ENCODE measurements around the gene PRPF19. TPM values are rescaled to one million over a fixed set of nuclear protein-coding genes. Genes with fewer than 3 reads are reported as not detected.

Gene PRPF19
- total RNA-seq, 1 donor from 2014 or later = 59.8 TPM

- peaks cover 11% of the 10 kb centered on the region for H3K4me1 ChIP-seq
- intact Hi-C loops (cut with DNase I) = no loop called here
- no peak for ATAC-seq
- no peak overlapping the region for H3K4me3 ChIP-seq
- no peak for DNase-seq
- H3K9me3 ChIP-seq = no peaks in the 10 kb centered on the region
- H3K27me3 ChIP-seq = no peaks in the 10 kb centered on the region
- H3K36me3 ChIP-seq = peaks cover 53% of the 10 kb centered on the region
- TF ChIP-seq, protein P1, sequence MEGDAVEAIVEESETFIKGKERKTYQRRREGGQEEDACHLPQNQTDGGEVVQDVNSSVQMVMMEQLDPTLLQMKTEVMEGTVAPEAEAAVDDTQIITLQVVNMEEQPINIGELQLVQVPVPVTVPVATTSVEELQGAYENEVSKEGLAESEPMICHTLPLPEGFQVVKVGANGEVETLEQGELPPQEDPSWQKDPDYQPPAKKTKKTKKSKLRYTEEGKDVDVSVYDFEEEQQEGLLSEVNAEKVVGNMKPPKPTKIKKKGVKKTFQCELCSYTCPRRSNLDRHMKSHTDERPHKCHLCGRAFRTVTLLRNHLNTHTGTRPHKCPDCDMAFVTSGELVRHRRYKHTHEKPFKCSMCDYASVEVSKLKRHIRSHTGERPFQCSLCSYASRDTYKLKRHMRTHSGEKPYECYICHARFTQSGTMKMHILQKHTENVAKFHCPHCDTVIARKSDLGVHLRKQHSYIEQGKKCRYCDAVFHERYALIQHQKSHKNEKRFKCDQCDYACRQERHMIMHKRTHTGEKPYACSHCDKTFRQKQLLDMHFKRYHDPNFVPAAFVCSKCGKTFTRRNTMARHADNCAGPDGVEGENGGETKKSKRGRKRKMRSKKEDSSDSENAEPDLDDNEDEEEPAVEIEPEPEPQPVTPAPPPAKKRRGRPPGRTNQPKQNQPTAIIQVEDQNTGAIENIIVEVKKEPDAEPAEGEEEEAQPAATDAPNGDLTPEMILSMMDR (IDR thresholded peaks at IDR 0.05) = no peak
- H3K27ac ChIP-seq = no peak overlapping the region
Measured at GRCh38 chr11:60942219-60942618, 35.8 kb upstream of the PRPF19 start.

GRCh38 chr11:60941371-60942119 is 35.2 kb upstream of the PRPF19 start:
- ATAC-seq (no peak), DNase-seq (no peak)
- TF ChIP-seq, protein P1 (IDR thresholded peaks at IDR 0.05) = no peak
- Histone ChIP-seq H3K9me3 (no peaks in the 10 kb centered on the region), H3K4me3 (no peak overlapping the region), H3K27ac (no peak overlapping the region), H3K27me3 (no peaks in the 10 kb centered on the region), H3K36me3 (peaks cover 51% of the 10 kb centered on the region), H3K4me1 (peaks cover 17% of the 10 kb centered on the region)
- intact Hi-C loops (cut with DNase I) = no loop called here

DNA sequence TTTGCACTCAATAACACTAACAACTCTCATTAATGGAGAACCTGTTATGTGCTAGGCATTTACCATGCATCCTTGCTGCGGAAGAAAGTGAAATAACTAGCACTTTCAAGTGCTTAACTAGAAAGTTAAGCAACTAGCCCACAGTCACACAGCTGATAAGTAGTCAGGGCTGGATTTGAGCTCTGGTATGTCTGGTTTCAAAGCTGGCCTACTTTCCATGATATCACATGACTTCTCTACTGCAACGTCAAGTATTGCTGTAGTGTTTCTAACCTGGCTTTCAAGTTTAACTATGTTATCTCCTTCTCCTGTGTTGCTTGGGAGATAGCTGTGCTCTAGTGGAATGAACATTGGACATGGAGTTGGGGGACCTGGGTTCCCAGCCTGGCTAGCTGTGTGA is 33.5 kb upstream of the PRPF19 start:
- DNase-seq (no peak), ATAC-seq (peak; percentile 63)
- H3K4me1 ChIP-seq = peaks cover 17% of the 10 kb centered on the region
- TF ChIP-seq, protein P1 (IDR thresholded peaks at IDR 0.05) = no peak
- H3K27ac ChIP-seq = peak overlapping the region; percentile 20
- H3K9me3 ChIP-seq = no peaks in the 10 kb centered on the region
- H3K36me3 ChIP-seq = peaks cover 39% of the 10 kb centered on the region
- intact Hi-C loops (cut with DNase I) = no loop called here
- no peaks in the 10 kb centered on the region for H3K27me3 ChIP-seq
- no peak overlapping the region for H3K4me3 ChIP-seq

- H3K4me3 ChIP-seq = no peak overlapping the region
- peaks cover 17% of the 10 kb centered on the region for H3K4me1 ChIP-seq
- DNase-seq = peak; percentile 40
- TF ChIP-seq, protein P1 (IDR thresholded peaks at IDR 0.05) = no peak
- no peak for ATAC-seq
- peaks cover 39% of the 10 kb centered on the region for H3K36me3 ChIP-seq
- no peaks in the 10 kb centered on the region for H3K27me3 ChIP-seq
- intact Hi-C loops (cut with DNase I) = no loop called here
- no peaks in the 10 kb centered on the region for H3K9me3 ChIP-seq
- H3K27ac ChIP-seq = no peak overlapping the region
Measured at GRCh38 chr11:60939301-60939700, 32.9 kb upstream of the PRPF19 start.

DNA sequence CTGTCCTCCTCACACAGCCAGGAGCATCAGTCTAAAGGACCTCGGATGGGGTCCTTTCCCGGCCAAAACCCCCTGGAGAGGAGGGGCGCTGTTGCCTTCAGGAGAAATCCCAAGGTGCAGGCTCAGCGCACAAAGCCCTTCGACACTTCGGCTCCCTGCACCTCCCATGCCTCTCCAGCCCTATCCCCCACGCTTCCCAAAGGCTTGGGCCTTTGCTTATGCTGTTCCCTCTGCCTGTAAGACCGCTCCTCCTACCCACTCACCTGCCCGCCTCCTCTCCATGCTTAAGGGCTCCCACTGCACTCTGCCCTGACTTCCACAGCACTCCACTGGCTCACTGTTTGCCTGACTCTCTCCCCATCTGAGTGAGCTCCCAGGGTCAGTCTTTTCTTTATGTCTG is 32.1 kb upstream of the PRPF19 start:
- no peak overlapping the region for H3K27ac ChIP-seq
- intact Hi-C loops (cut with DNase I) = no loop called here
- ATAC-seq = no peak
- H3K9me3 ChIP-seq = no peaks in the 10 kb centered on the region
- peak; percentile 46 for DNase-seq
- peaks cover 14% of the 10 kb centered on the region for H3K4me1 ChIP-seq
- H3K4me3 ChIP-seq = no peak overlapping the region
- TF ChIP-seq, protein P1 (IDR thresholded peaks at IDR 0.05) = no peak
- peaks cover 39% of the 10 kb centered on the region for H3K36me3 ChIP-seq
- no peaks in the 10 kb centered on the region for H3K27me3 ChIP-seq
